Measurements from ENCODE around the gene KCNJ10. TPM values are rescaled to one million over a fixed set of nuclear protein-coding genes. Genes with fewer than 3 reads are reported as not detected.

The KCNJ10 gene
- total RNA-seq: under 1 TPM in 1 of 5 experiments, not detected in 4; 0.32 TPM
- under 1 TPM in 1 of 2 donors, not detected in 1; 0.29 TPM for polyA plus RNA-seq
- not detected for total RNA-seq

- no peaks in the 10 kb centered on the region for H3K36me3 ChIP-seq (ENCODE audit: control insufficient read depth in 2 of 3, insufficient read depth in 3 of 3, low read length in 3 of 3)
- peaks cover 0 to 6% of the 10 kb centered on the region in 2 donors for H3K27me3 ChIP-seq (ENCODE audit: control insufficient read depth in 2 of 2, insufficient read depth in 2 of 2, low read length in 2 of 2)
- peak within 1 kb of the TSS; percentile 88 to 100 (median 92) for H3K4me3 Mint-ChIP-seq
- intact Hi-C loops (cut with micrococcal nuclease): loop anchor here in 1 of 2 donors (1.0 kb wide), 3 partner anchors 15 to 38 kb away; partner anchors contain the start of genes IGSF8 and PIGM
- ChIA-PET CTCF (interaction anchor here (1.0 to 1.9 kb wide), 3 partner anchors 10 to 24 kb away, joined by 4 to 7 read pairs (median 4); no protein-coding TSS in a partner anchor), POLR2A (interaction anchor here (0.9 to 1.8 kb wide), 3 partner anchors 29 to 145 kb away, joined by 3 to 5 read pairs (median 4); partner anchors contain the start of gene IGSF8)
- H3K4me1 ChIP-seq (ENCODE audit: control insufficient read depth in 2 of 2, insufficient read depth in 2 of 2, low read length in 2 of 2): peaks cover 3 to 8% of the 10 kb centered on the region in 2 donors
- peaks cover 9 to 26% (median 16%) of the 10 kb centered on the region in 7 donors for H3K4me1 Mint-ChIP-seq
- DNase-seq (no peak), ATAC-seq (no peak)
- H3K27ac ChIP-seq (ENCODE audit: low read depth, low read length): peak within 1 kb of the TSS; percentile 51
- no peaks in the 10 kb centered on the region for H3K36me3 Mint-ChIP-seq
- peaks cover 14 to 58% (median 29%) of the 10 kb centered on the region in 5 donors for H3K27me3 Mint-ChIP-seq
- no peaks in the 10 kb centered on the region for H3K9me3 Mint-ChIP-seq
- H3K9me3 ChIP-seq (ENCODE audit: control insufficient read depth in 2 of 3, low read length in 3 of 3): no peaks in the 10 kb centered on the region
- H3K4me3 ChIP-seq (ENCODE audit: low read length): peak within 1 kb of the TSS; percentile 85
- H3K27ac Mint-ChIP-seq: peak within 1 kb of the TSS in 7 of 9 donors; percentile 18 to 78 (median 66)
Measured at GRCh38 chr1:160069460-160070231, at the start of gene KCNJ10. TSS of gene KCNJ10 (minus strand) at chr1:160070160. CDS start at chr1:160042532, 27,628 bp downstream.

- H3K4me1 Mint-ChIP-seq: no peaks in the 10 kb centered on the region
- CTCF ChIA-PET: no interaction called here
Measured at GRCh38 chr1:160118928-160119327, 49.0 kb upstream of the KCNJ10 start.

GRCh38 chr1:160117709-160118183 lies 47.8 kb upstream of the KCNJ10 start:
- ChIA-PET CTCF (no interaction called here), POLR2A (no interaction called here)
- Mint-ChIP-seq H3K4me3 (no peak overlapping the region), H3K36me3 (peaks cover 0 to 4% (median 0%) of the 10 kb centered on the region in 5 donors), H3K27me3 (peaks cover 4 to 17% (median 13%) of the 10 kb centered on the region in 5 donors), H3K27ac (no peak overlapping the region), H3K9me3 (no peaks in the 10 kb centered on the region), H3K4me1 (no peaks in the 10 kb centered on the region)
- no peak for DNase-seq
- H3K4me1 ChIP-seq (ENCODE audit: control insufficient read depth in 2 of 2, insufficient read depth in 2 of 2, low read length in 2 of 2): no peaks in the 10 kb centered on the region
- no peaks in the 10 kb centered on the region for H3K27me3 ChIP-seq (ENCODE audit: control insufficient read depth in 2 of 2, insufficient read depth in 2 of 2, low read length in 2 of 2)
- H3K9me3 ChIP-seq (ENCODE audit: control insufficient read depth in 2 of 3, low read length in 3 of 3): no peaks in the 10 kb centered on the region
- intact Hi-C loops (cut with micrococcal nuclease): no loop called here
- H3K36me3 ChIP-seq (ENCODE audit: control insufficient read depth in 2 of 3, insufficient read depth in 3 of 3, low read length in 3 of 3): no peaks in the 10 kb centered on the region
- no peak for ATAC-seq
- H3K4me3 ChIP-seq (ENCODE audit: low read length): no peak overlapping the region
- H3K27ac ChIP-seq (ENCODE audit: low read depth, low read length): no peak overlapping the region

More at GRCh38 chr1:160118928-160119327, 49.0 kb upstream of the KCNJ10 start:
- Histone ChIP-seq H3K9me3 (ENCODE audit: control insufficient read depth in 2 of 3, low read length in 3 of 3) (no peaks in the 10 kb centered on the region), H3K4me1 (ENCODE audit: control insufficient read depth in 2 of 2, insufficient read depth in 2 of 2, low read length in 2 of 2) (no peaks in the 10 kb centered on the region), H3K36me3 (ENCODE audit: control insufficient read depth in 2 of 3, insufficient read depth in 3 of 3, low read length in 3 of 3) (no peaks in the 10 kb centered on the region), H3K4me3 (ENCODE audit: low read length) (no peak overlapping the region), H3K27me3 (ENCODE audit: control insufficient read depth in 2 of 2, insufficient read depth in 2 of 2, low read length in 2 of 2) (no peaks in the 10 kb centered on the region), H3K27ac (ENCODE audit: low read depth, low read length) (no peak overlapping the region)
- Mint-ChIP-seq H3K9me3 (no peaks in the 10 kb centered on the region), H3K4me3 (no peak overlapping the region), H3K27me3 (peaks cover 4 to 17% (median 13%) of the 10 kb centered on the region in 5 donors), H3K27ac (no peak overlapping the region), H3K36me3 (peaks cover 0 to 4% (median 0%) of the 10 kb centered on the region in 5 donors)
- DNase-seq (no peak), ATAC-seq (no peak)
- POLR2A ChIA-PET: no interaction called here
- intact Hi-C loops (cut with micrococcal nuclease): no loop called here

- Histone ChIP-seq H3K4me3 (ENCODE audit: low read length) (no peak overlapping the region), H3K9me3 (ENCODE audit: control insufficient read depth in 2 of 3, low read length in 3 of 3) (no peaks in the 10 kb centered on the region), H3K27ac (ENCODE audit: low read depth, low read length) (no peak overlapping the region), H3K36me3 (ENCODE audit: control insufficient read depth in 2 of 3, insufficient read depth in 3 of 3, low read length in 3 of 3) (no peaks in the 10 kb centered on the region), H3K4me1 (ENCODE audit: control insufficient read depth in 2 of 2, insufficient read depth in 2 of 2, low read length in 2 of 2) (no peaks in the 10 kb centered on the region), H3K27me3 (ENCODE audit: control insufficient read depth in 2 of 2, insufficient read depth in 2 of 2, low read length in 2 of 2) (no peaks in the 10 kb centered on the region)
- POLR2A ChIA-PET: no interaction called here
- ATAC-seq (no peak), DNase-seq (no peak)
- Mint-ChIP-seq H3K9me3 (no peaks in the 10 kb centered on the region), H3K27me3 (peaks cover 4 to 17% (median 12%) of the 10 kb centered on the region in 5 donors), H3K4me3 (no peak overlapping the region), H3K36me3 (peaks cover 0 to 4% (median 0%) of the 10 kb centered on the region in 5 donors), H3K27ac (no peak overlapping the region), H3K4me1 (no peaks in the 10 kb centered on the region)
- CTCF ChIA-PET: no interaction called here
- intact Hi-C loops (cut with micrococcal nuclease): no loop called here
Measured at GRCh38 chr1:160117300-160117699, 47.3 kb upstream of the KCNJ10 start.

GRCh38 chr1:160116283-160117147 lies 46.6 kb upstream of the KCNJ10 start:
- H3K27me3 ChIP-seq (ENCODE audit: control insufficient read depth in 2 of 2, insufficient read depth in 2 of 2, low read length in 2 of 2): no peaks in the 10 kb centered on the region
- CTCF ChIA-PET: no interaction called here
- intact Hi-C loops (cut with micrococcal nuclease): no loop called here

GRCh38 chr1:160115545-160116282 lies 45.8 kb upstream of the KCNJ10 start, which contains the start of gene ATP1A2:
TSS of gene ATP1A2 (plus strand) at chr1:160115759. CDS start at chr1:160115862, 103 bp downstream.
- CTCF ChIA-PET: no interaction called here

More at GRCh38 chr1:160116283-160117147, 46.6 kb upstream of the KCNJ10 start:
- no peaks in the 10 kb centered on the region for H3K4me1 Mint-ChIP-seq
- no peak for DNase-seq
- no peak for ATAC-seq
- no peaks in the 10 kb centered on the region for H3K9me3 Mint-ChIP-seq
- Histone ChIP-seq H3K9me3 (ENCODE audit: control insufficient read depth in 2 of 3, low read length in 3 of 3) (no peaks in the 10 kb centered on the region), H3K4me1 (ENCODE audit: control insufficient read depth in 2 of 2, insufficient read depth in 2 of 2, low read length in 2 of 2) (no peaks in the 10 kb centered on the region), H3K4me3 (ENCODE audit: low read length) (no peak overlapping the region), H3K36me3 (ENCODE audit: control insufficient read depth in 2 of 3, insufficient read depth in 3 of 3, low read length in 3 of 3) (no peaks in the 10 kb centered on the region), H3K27ac (ENCODE audit: low read depth, low read length) (no peak overlapping the region)
- H3K27me3 Mint-ChIP-seq: peaks cover 4 to 17% (median 11%) of the 10 kb centered on the region in 5 donors
- H3K27ac Mint-ChIP-seq: no peak overlapping the region
- H3K4me3 Mint-ChIP-seq: no peak overlapping the region
- POLR2A ChIA-PET: interaction anchor here (0.6 kb wide), 1 partner anchor 49 kb away, joined by 3 read pairs; no protein-coding TSS in a partner anchor
- H3K36me3 Mint-ChIP-seq: peaks cover 0 to 4% (median 0%) of the 10 kb centered on the region in 5 donors

More at GRCh38 chr1:160115545-160116282, 45.8 kb upstream of the KCNJ10 start, which contains the start of gene ATP1A2:
- Histone ChIP-seq H3K36me3 (ENCODE audit: control insufficient read depth in 2 of 3, insufficient read depth in 3 of 3, low read length in 3 of 3) (no peaks in the 10 kb centered on the region), H3K4me3 (ENCODE audit: low read length) (no peak within 1 kb of the TSS), H3K9me3 (ENCODE audit: control insufficient read depth in 2 of 3, low read length in 3 of 3) (no peaks in the 10 kb centered on the region), H3K27me3 (ENCODE audit: control insufficient read depth in 2 of 2, insufficient read depth in 2 of 2, low read length in 2 of 2) (no peaks in the 10 kb centered on the region), H3K27ac (ENCODE audit: low read depth, low read length) (no peak within 1 kb of the TSS), H3K4me1 (ENCODE audit: control insufficient read depth in 2 of 2, insufficient read depth in 2 of 2, low read length in 2 of 2) (no peaks in the 10 kb centered on the region)
- Mint-ChIP-seq H3K4me1 (peaks cover 0 to 1% (median 0%) of the 10 kb centered on the region in 7 donors), H3K4me3 (no peak within 1 kb of the TSS), H3K27ac (peak within 1 kb of the TSS in 1 of 9 donors; percentile 15), H3K27me3 (peaks cover 5 to 23% (median 13%) of the 10 kb centered on the region in 5 donors), H3K9me3 (no peaks in the 10 kb centered on the region), H3K36me3 (peaks cover 0 to 4% (median 0%) of the 10 kb centered on the region in 5 donors)
- ATAC-seq (no peak), DNase-seq (no peak)
- POLR2A ChIA-PET: interaction anchor here (0.6 kb wide), 1 partner anchor 50 kb away, joined by 3 read pairs; no protein-coding TSS in a partner anchor
- intact Hi-C loops (cut with micrococcal nuclease): no loop called here
